ENCODE data around the gene CASTOR1.

GRCh38 chr22:30327864-30328345, 38.6 kb upstream of the CASTOR1 start:
- TF ChIP-seq POLR2AphosphoS5 (IDR thresholded peaks at IDR 0.05): peak; percentile 23
- TF ChIP-seq CTCF (IDR thresholded peaks at IDR 0.05): peak in 2 of 4 experiments; percentile 33 to 37
